Breast epithelium (tissue), 4 donors: Measurements from ENCODE around the gene PDE7B. TPM values are rescaled to one million over a fixed set of nuclear protein-coding genes. Genes with fewer than 3 reads are reported as not detected.

Experiments used
- DNase-seq, 2 donors: peaks; one replicate each; pipeline ENCODE4 v3.0.0-alpha.2; 2019; ENCODE audit warnings: low spot score in 2 of 2
- H3K27ac ChIP-seq, 2 donors: fragments of 200-600 bp; sonication (generic) in 1 of 2; one replicate each; pipeline ENCODE4 v1.5.1; 2016 to 2019; ENCODE audit warnings: mild to moderate bottlenecking in 1 of 2
- H3K27me3 ChIP-seq, 2 donors: fragments of 200-600 bp; sonication (generic) in 1 of 2; one replicate each; pipeline versions ENCODE4 v1.5.1 to v1.6.0; 2017 to 2019; ENCODE audit warnings: control low read depth in 1 of 2, mild to moderate bottlenecking in 1 of 2
- H3K36me3 ChIP-seq: fragments of 200-600 bp; one replicate; pipeline ENCODE4 v1.5.1; 2019
- H3K4me1 ChIP-seq, 2 donors: fragments of 200-600 bp; sonication (generic); one replicate each; pipeline ENCODE4 v1.5.1; 2016 to 2019; ENCODE audit warnings: control low read depth in 1 of 2
- H3K4me3 ChIP-seq, 3 donors: fragments of 200-600 bp; sonication (generic); 1 replicate in 2 of 3; 2 replicates in 1 of 3; pipeline ENCODE4 v1.5.1; 2016 to 2019; ENCODE audit warnings: mild to moderate bottlenecking in 3 of 3, moderate library complexity in 2 of 3
- H3K9me3 ChIP-seq, 2 donors: fragments of 200-600 bp; sonication (generic) in 1 of 2; one replicate each; pipeline ENCODE4 v1.5.1; 2016 to 2019; ENCODE audit warnings: control low read depth in 1 of 2
- POLR2A ChIP-seq: fragments of 450-650 bp; IDR thresholded peaks from one replicate; pipeline ENCODE4 v1.6.1; 2016; ENCODE audit warnings: antibody characterized with exemption, mild to moderate bottlenecking, moderate library complexity
- POLR2AphosphoS5 ChIP-seq, 3 donors: sonication (generic); formaldehyde crosslinking; IDR thresholded peaks; one replicate each; pipeline ENCODE4 v1.6.1; 2017; ENCODE audit warnings: antibody characterized with exemption in 3 of 3
- intact Hi-C: fragments of 100-400 bp; cut with DNase I; formaldehyde crosslinking; loops from one replicate; pipeline ENCODE4 v1.15.1; 2023; ENCODE audit warnings: low total_unique reads
- total RNA-seq, 3 donors: library from RNA; depleted of rRNA; stranded (reverse); fragments of >200 nt; gene quantifications; one replicate each; pipeline ENCODE4 v1.1.0, GENCODE V29; 2016
- TF ChIP-seq, protein P1 (sequence below), 3 donors: fragments of 450-650 bp; IDR thresholded peaks; one replicate each; pipeline ENCODE4 v1.5.1; 2016 to 2017; ENCODE audit warnings: antibody characterized with exemption in 3 of 3, mild to moderate bottlenecking in 3 of 3, moderate library complexity in 3 of 3

PDE7B gene
- total RNA-seq, 3 donors from 2014 or later = 3.4 to 5.2 (median 5.1) TPM

- no peak overlapping the region for H3K4me3 ChIP-seq
- intact Hi-C loops = no loop called here
- H3K27ac ChIP-seq = no peak overlapping the region
- H3K27me3 ChIP-seq = no peaks in the 10 kb centered on the region
- no peak for DNase-seq
- H3K36me3 ChIP-seq = no peaks in the 10 kb centered on the region
- H3K4me1 ChIP-seq = no peaks in the 10 kb centered on the region
- H3K9me3 ChIP-seq = no peaks in the 10 kb centered on the region
- TF ChIP-seq POLR2AphosphoS5 (IDR thresholded peaks at IDR 0.05) (no peak), POLR2A (no peak)
- TF ChIP-seq, protein P1, sequence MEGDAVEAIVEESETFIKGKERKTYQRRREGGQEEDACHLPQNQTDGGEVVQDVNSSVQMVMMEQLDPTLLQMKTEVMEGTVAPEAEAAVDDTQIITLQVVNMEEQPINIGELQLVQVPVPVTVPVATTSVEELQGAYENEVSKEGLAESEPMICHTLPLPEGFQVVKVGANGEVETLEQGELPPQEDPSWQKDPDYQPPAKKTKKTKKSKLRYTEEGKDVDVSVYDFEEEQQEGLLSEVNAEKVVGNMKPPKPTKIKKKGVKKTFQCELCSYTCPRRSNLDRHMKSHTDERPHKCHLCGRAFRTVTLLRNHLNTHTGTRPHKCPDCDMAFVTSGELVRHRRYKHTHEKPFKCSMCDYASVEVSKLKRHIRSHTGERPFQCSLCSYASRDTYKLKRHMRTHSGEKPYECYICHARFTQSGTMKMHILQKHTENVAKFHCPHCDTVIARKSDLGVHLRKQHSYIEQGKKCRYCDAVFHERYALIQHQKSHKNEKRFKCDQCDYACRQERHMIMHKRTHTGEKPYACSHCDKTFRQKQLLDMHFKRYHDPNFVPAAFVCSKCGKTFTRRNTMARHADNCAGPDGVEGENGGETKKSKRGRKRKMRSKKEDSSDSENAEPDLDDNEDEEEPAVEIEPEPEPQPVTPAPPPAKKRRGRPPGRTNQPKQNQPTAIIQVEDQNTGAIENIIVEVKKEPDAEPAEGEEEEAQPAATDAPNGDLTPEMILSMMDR (IDR thresholded peaks at IDR 0.05) = no peak
These were observed 211.6 kb downstream of the PDE7B start for GRCh38 chr6:136063096-136063495.

- no peak for DNase-seq
- Histone ChIP-seq H3K27me3 (no peaks in the 10 kb centered on the region), H3K4me1 (no peaks in the 10 kb centered on the region), H3K4me3 (no peak overlapping the region), H3K9me3 (no peaks in the 10 kb centered on the region), H3K36me3 (no peaks in the 10 kb centered on the region), H3K27ac (no peak overlapping the region)
- intact Hi-C loops = no loop called here
- TF ChIP-seq, protein P1 (IDR thresholded peaks at IDR 0.05) = no peak
These were observed 214.5 kb downstream of the PDE7B start for GRCh38 chr6:136066005-136066404.

- H3K4me1 ChIP-seq = no peaks in the 10 kb centered on the region
- no peaks in the 10 kb centered on the region for H3K36me3 ChIP-seq
- H3K27me3 ChIP-seq = no peaks in the 10 kb centered on the region
- peak overlapping the region; percentile 62 to 78 for H3K27ac ChIP-seq
- no peaks in the 10 kb centered on the region for H3K9me3 ChIP-seq
- no peak for DNase-seq
- TF ChIP-seq POLR2A (no peak), POLR2AphosphoS5 (IDR thresholded peaks at IDR 0.05) (no peak)
- TF ChIP-seq, protein P1 (IDR thresholded peaks at IDR 0.05) = no peak
- intact Hi-C loops = no loop called here
- H3K4me3 ChIP-seq = no peak overlapping the region
These were observed 216.3 kb downstream of the PDE7B start for GRCh38 chr6:136067731-136068341.

GRCh38 chr6:136069119-136069518 lies 217.6 kb downstream of the PDE7B start:
- intact Hi-C loops = no loop called here
- TF ChIP-seq, protein P1 (IDR thresholded peaks at IDR 0.05) = no peak
- TF ChIP-seq POLR2AphosphoS5 (IDR thresholded peaks at IDR 0.05) (no peak), POLR2A (no peak)
- Histone ChIP-seq H3K4me1 (no peaks in the 10 kb centered on the region), H3K9me3 (no peaks in the 10 kb centered on the region), H3K27me3 (no peaks in the 10 kb centered on the region), H3K27ac (peak overlapping the region in 1 of 2 donors; percentile 78), H3K36me3 (no peaks in the 10 kb centered on the region), H3K4me3 (no peak overlapping the region)
- DNase-seq = no peak

GRCh38 chr6:136070815-136071214 lies 219.3 kb downstream of the PDE7B start:
- no peaks in the 10 kb centered on the region for H3K27me3 ChIP-seq
- no peaks in the 10 kb centered on the region for H3K36me3 ChIP-seq
- H3K27ac ChIP-seq = no peak overlapping the region
- DNase-seq = no peak
- H3K9me3 ChIP-seq = no peaks in the 10 kb centered on the region
- no peaks in the 10 kb centered on the region for H3K4me1 ChIP-seq
- intact Hi-C loops = no loop called here
- H3K4me3 ChIP-seq = no peak overlapping the region
- TF ChIP-seq, protein P1 (IDR thresholded peaks at IDR 0.05) = no peak
